Hepatocyte (in vitro differentiated cells): ENCODE results near the gene CHN1. TPM values are rescaled to one million over a fixed set of nuclear protein-coding genes. Genes with fewer than 3 reads are reported as not detected.

Experiments used
- DNase-seq: peaks from one replicate; pipeline ENCODE4 v3.0.0-alpha.2; 2016; ENCODE audit warnings: low spot score
- H2AFZ ChIP-seq: fragments of 200-600 bp; sonication (generic); 2 replicates; pipeline ENCODE4 v1.6.0; 2016; ENCODE audit warnings: antibody characterized with exemption, mild to moderate bottlenecking
- H3K27ac ChIP-seq: fragments of 200-600 bp; sonication (generic); 2 replicates; pipeline ENCODE4 v1.5.1; 2016; ENCODE audit warnings: mild to moderate bottlenecking
- H3K27me3 ChIP-seq: fragments of 200-600 bp; sonication (generic); 2 replicates; pipeline ENCODE4 v1.6.1; 2016
- H3K36me3 ChIP-seq: fragments of 200-600 bp; sonication (generic); replicated peaks from 2 replicates; pipeline ENCODE4 v1.5.1; 2016; ENCODE audit warnings: low read depth; ENCODE audit not compliant: insufficient read depth
- H3K4me1 ChIP-seq: fragments of 200-600 bp; sonication (generic); 2 replicates; pipeline ENCODE4 v1.5.1; 2016; ENCODE audit warnings: mild to moderate bottlenecking, moderate library complexity; ENCODE audit not compliant: insufficient read depth
- H3K4me2 ChIP-seq: fragments of 200-600 bp; sonication (generic); 2 replicates; pipeline ENCODE4 v1.6.0; 2016
- H3K4me3 ChIP-seq: fragments of 200-600 bp; sonication (generic); 2 replicates; pipeline ENCODE4 v1.5.1; 2016; ENCODE audit warnings: mild to moderate bottlenecking
- H3K79me2 ChIP-seq: fragments of 200-600 bp; sonication (generic); 2 replicates; pipeline ENCODE4 v1.6.0; 2017; ENCODE audit warnings: mild to moderate bottlenecking
- H3K9me2 ChIP-seq: fragments of 200-600 bp; sonication (generic); replicated peaks from 2 replicates; pipeline ENCODE4 v1.6.0; 2017; ENCODE audit warnings: mild to moderate bottlenecking; ENCODE audit not compliant: insufficient read depth
- H3K9me3 ChIP-seq: fragments of 200-600 bp; sonication (generic); 2 replicates; pipeline ENCODE4 v1.5.1; 2016; ENCODE audit warnings: low read depth, mild to moderate bottlenecking
- H4K20me1 ChIP-seq: fragments of 200-600 bp; sonication (generic); 2 replicates; pipeline ENCODE4 v1.6.0; 2016; ENCODE audit warnings: mild to moderate bottlenecking; ENCODE audit not compliant: insufficient read depth, poor library complexity, severe bottlenecking
- EZH2 ChIP-seq: fragments of 200-600 bp; sonication (generic); IDR thresholded peaks from 2 replicates; pipeline ENCODE4 v1.6.1; 2016; ENCODE audit warnings: antibody characterized with exemption, mild to moderate bottlenecking, borderline replicate concordance
- EZH2phosphoT487 ChIP-seq: fragments of 200-600 bp; sonication (generic); IDR thresholded peaks from one replicate; pipeline ENCODE4 v1.6.1; 2018; ENCODE audit warnings: antibody characterized with exemption, mild to moderate bottlenecking, low read depth, moderate library complexity; ENCODE audit not compliant: unreplicated experiment, severe bottlenecking
- WGBS: methylation state at CpG from one replicate; pipeline ENCODE4 v1.1.6; 2016; ENCODE audit warnings: low lambda C conversion rate; ENCODE audit errors: missing lambda C conversion rate; 5-methylcytosine and 5-hydroxymethylcytosine counted together
- polyA plus RNA-seq: library from polyadenylated mRNA; unstranded; fragments of >200 nt; fragmentation: Nextera tagmentation; extraction: Ambion mirVana; gene quantifications from 2 replicates; pipeline ENCODE4 v1.2.1, GENCODE V29; 2016
- total RNA-seq: library from RNA; depleted of rRNA; stranded (reverse); fragments of >200 nt; gene quantifications from 2 replicates; pipeline ENCODE4 v1.2.3, GENCODE V29; 2014
- TF ChIP-seq, protein P1 (sequence below): fragments of 200-600 bp; sonication (generic); IDR thresholded peaks from 2 replicates; pipeline ENCODE4 v1.5.1; 2016; ENCODE audit warnings: antibody characterized with exemption, mild to moderate bottlenecking; ENCODE audit not compliant: poor library complexity

Gene CHN1, protein sequence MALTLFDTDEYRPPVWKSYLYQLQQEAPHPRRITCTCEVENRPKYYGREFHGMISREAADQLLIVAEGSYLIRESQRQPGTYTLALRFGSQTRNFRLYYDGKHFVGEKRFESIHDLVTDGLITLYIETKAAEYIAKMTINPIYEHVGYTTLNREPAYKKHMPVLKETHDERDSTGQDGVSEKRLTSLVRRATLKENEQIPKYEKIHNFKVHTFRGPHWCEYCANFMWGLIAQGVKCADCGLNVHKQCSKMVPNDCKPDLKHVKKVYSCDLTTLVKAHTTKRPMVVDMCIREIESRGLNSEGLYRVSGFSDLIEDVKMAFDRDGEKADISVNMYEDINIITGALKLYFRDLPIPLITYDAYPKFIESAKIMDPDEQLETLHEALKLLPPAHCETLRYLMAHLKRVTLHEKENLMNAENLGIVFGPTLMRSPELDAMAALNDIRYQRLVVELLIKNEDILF
- 19.2 and 29.0 TPM in 2 replicates for total RNA-seq
- 23.0 and 26.5 TPM in 2 replicates for polyA plus RNA-seq

DNA sequence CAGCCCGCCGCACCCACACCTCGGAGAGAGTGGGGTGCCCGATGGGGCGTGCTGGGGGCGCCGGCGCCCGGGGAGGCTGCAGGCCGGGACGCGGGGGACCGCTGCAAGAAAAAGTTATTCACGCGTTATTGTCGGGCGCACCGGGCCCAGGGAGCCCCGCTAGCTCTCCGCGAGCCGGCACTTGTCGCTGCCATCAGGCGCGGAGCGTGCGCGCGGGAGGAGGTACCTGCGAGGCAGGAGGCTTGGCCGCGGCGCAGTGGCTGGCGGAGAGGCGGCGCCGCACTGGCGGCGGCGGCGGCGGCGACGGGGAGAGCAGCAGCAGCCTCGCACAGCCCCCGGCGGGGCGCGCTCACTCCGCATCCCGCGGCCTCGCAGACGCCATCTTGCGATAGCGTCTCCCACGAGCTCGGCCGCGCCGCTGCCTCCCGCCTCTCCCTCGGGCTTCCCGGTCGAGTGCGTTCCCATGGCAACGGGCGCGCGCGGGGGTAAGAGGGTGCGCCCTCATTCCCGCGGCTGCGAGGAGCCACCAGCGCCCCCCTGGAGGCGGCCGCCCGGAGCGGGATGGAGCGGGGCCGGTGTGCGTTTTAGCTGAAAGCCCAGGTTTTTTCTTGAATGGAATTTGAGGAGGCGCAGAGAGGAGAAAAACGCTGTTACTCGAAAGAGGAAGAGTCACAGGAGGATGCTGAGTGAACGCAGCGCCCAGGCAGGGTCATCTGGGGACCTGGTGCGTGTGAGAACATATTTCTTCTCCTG, at the start of gene CHN1:
Gene CHN1 (minus strand): TSS at position 402 of the 753 bp plus-strand sequence. CDS start 469 bp downstream, outside the sequence.
- WGBS = under 1% methylated on average over 84 of the region's 89 CpGs
- H3K27ac ChIP-seq = peak within 1 kb of the TSS; percentile 76

DNA sequence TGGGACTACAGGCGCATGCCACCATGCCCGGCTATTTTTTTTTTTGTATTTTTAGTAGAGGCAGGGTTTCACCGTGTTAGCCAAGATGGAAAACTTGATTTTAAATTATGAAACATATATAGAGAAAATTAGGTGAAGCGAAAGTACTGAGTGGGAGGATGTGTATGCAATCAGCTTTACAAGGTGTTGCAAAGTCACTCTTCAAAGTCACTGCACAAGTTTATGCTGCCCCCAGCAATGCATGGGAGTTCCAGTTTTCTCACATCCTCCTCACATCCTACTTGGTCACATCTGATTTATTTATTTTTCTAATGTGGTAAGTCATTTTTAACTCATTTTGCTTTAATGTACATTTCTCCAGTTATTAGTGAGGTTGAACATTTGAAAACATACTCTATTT, 49.2 kb upstream of the CHN1 start:
- WGBS = 96% methylated on average over 4 of the region's 4 CpGs
- H4K20me1 ChIP-seq = no peaks in the 10 kb centered on the region
- no peak overlapping the region for H3K4me3 ChIP-seq
- H2AFZ ChIP-seq = no peak overlapping the region
- H3K9me3 ChIP-seq = no peaks in the 10 kb centered on the region
- H3K36me3 ChIP-seq = no peaks in the 10 kb centered on the region
- no peaks in the 10 kb centered on the region for H3K9me2 ChIP-seq
- TF ChIP-seq, protein P1, sequence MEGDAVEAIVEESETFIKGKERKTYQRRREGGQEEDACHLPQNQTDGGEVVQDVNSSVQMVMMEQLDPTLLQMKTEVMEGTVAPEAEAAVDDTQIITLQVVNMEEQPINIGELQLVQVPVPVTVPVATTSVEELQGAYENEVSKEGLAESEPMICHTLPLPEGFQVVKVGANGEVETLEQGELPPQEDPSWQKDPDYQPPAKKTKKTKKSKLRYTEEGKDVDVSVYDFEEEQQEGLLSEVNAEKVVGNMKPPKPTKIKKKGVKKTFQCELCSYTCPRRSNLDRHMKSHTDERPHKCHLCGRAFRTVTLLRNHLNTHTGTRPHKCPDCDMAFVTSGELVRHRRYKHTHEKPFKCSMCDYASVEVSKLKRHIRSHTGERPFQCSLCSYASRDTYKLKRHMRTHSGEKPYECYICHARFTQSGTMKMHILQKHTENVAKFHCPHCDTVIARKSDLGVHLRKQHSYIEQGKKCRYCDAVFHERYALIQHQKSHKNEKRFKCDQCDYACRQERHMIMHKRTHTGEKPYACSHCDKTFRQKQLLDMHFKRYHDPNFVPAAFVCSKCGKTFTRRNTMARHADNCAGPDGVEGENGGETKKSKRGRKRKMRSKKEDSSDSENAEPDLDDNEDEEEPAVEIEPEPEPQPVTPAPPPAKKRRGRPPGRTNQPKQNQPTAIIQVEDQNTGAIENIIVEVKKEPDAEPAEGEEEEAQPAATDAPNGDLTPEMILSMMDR = no peak
- TF ChIP-seq EZH2phosphoT487 (no peak), EZH2 (no peak)
- DNase-seq = no peak
- H3K27ac ChIP-seq = no peak overlapping the region
- no peaks in the 10 kb centered on the region for H3K4me1 ChIP-seq
- H3K4me2 ChIP-seq = no peak overlapping the region
- H3K27me3 ChIP-seq = no peaks in the 10 kb centered on the region
- no peaks in the 10 kb centered on the region for H3K79me2 ChIP-seq

More for the DNA sequence above, at the start of gene CHN1:
- H3K4me3 ChIP-seq = peak within 1 kb of the TSS; percentile 92
- peak; percentile 88 for DNase-seq
- H2AFZ ChIP-seq = peak within 1 kb of the TSS; percentile 91
- H3K9me2 ChIP-seq = no peaks in the 10 kb centered on the region
- peaks cover 15% of the 10 kb centered on the region for H3K27me3 ChIP-seq
- peak within 1 kb of the TSS; percentile 86 for H3K4me2 ChIP-seq
- H3K36me3 ChIP-seq = no peaks in the 10 kb centered on the region
- H3K79me2 ChIP-seq = peaks cover 22% of the 10 kb centered on the region
- no peaks in the 10 kb centered on the region for H3K9me3 ChIP-seq
- TF ChIP-seq EZH2phosphoT487 (no peak), EZH2 (no peak)
- TF ChIP-seq, protein P1 = peak; percentile 15
- no peaks in the 10 kb centered on the region for H3K4me1 ChIP-seq
- H4K20me1 ChIP-seq = no peaks in the 10 kb centered on the region

DNA sequence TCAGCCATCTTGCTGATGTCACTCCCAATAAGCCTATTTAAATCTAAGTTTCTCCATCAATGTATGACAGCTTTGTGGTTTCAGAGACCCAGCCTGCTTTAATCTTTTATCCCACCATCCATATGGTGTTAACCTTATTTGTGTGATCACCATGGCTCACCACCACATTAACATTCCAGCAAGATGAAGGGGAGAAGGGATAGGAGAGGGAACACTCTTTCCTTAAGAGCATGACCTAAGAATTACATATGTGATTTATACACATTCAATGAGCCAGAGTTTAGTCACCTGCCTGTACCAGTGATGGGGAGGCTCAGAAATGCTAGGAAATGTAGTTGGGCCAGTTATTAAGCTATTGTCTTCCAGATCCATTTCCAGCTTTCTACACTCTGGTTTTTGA, 44.5 kb upstream of the CHN1 start:
- no peak overlapping the region for H3K4me3 ChIP-seq
- H2AFZ ChIP-seq = no peak overlapping the region
- no peaks in the 10 kb centered on the region for H3K9me2 ChIP-seq
- no peak overlapping the region for H3K4me2 ChIP-seq
- H3K79me2 ChIP-seq = no peaks in the 10 kb centered on the region
- no peak for DNase-seq
- no peaks in the 10 kb centered on the region for H4K20me1 ChIP-seq
- no peaks in the 10 kb centered on the region for H3K27me3 ChIP-seq
- H3K36me3 ChIP-seq = no peaks in the 10 kb centered on the region
- H3K9me3 ChIP-seq = no peaks in the 10 kb centered on the region
- TF ChIP-seq EZH2phosphoT487 (no peak), EZH2 (no peak)
- TF ChIP-seq, protein P1 = no peak
- H3K27ac ChIP-seq = no peak overlapping the region
- H3K4me1 ChIP-seq = no peaks in the 10 kb centered on the region
